ENCODE measurements around the gene CFAP73. TPM values are rescaled to one million over a fixed set of nuclear protein-coding genes. Genes with fewer than 3 reads are reported as not detected.

Gene CFAP73
- total and polyA plus RNA-seq, 2 of the 8 experiments (the other 6 are each of a cell fraction or from before 2014, with no cell fraction given), result 0.45 to 0.56 TPM

GRCh38 chr12:113104953-113105510 lies 44.5 kb upstream of the CFAP73 start:
- ChIA-PET CTCF (ENCODE audit: partially characterized antibody) (interaction anchor here (0.6 to 2.3 kb wide), 8 partner anchors 8 to 113 kb away, joined by 3 to 11 read pairs (median 5); no protein-coding TSS in a partner anchor), POLR2A (ENCODE audit: partially characterized antibody) (interaction anchor here (1.0 to 4.4 kb wide), 3 partner anchors 15 to 80 kb away, joined by 3 to 14 read pairs (median 3); partner anchors contain the start of genes DDX54 and RITA1)
- DNase-seq (ENCODE audit: low read depth in 1 of 2, low spot score in 2 of 2), result no peak
- Histone ChIP-seq H4K5ac (ENCODE audit: insufficient read length, low read depth, low read length) (no peak overlapping the region), H3K79me1 (ENCODE audit: low read depth, low read length) (no peaks in the 10 kb centered on the region), H2BK5ac (ENCODE audit: low read depth, low read length) (no peak overlapping the region), H4K91ac (replicated peaks; ENCODE audit: insufficient read length, low read length) (no peak overlapping the region), H2AFZ (ENCODE audit: low read length) (no peak overlapping the region), H4K8ac (ENCODE audit: extremely low read depth, insufficient read depth, low read length) (no peak overlapping the region; the same call in 1 of the 2 replicates), H3K4me1 (replicated peaks in 1 of 4; ENCODE audit: control insufficient read depth in 3 of 4, insufficient read depth in 4 of 4, low read length in 3 of 4) (peaks cover 0 to 3% (median 1%) of the 10 kb centered on the region in 4 experiments; a peak in 2 of 7 replicates), H2BK20ac (ENCODE audit: low read length) (no peak overlapping the region), H3K23ac (ENCODE audit: insufficient read length) (no peak overlapping the region), H3K27ac (ENCODE audit: low read depth, low read length) (no peak overlapping the region), H3K14ac (ENCODE audit: insufficient read length) (no peak overlapping the region), H3K23me2 (ENCODE audit: low read depth, low read length) (peaks cover 2% of the 10 kb centered on the region; the same call in 1 of the 2 replicates), H3K9ac (replicated peaks in 1 of 4; ENCODE audit: extremely low read depth in 1 of 4, low read depth in 3 of 4, low read length in 3 of 4) (no peak overlapping the region), H3K9me3 (ENCODE audit: insufficient read depth in 2 of 2, low read depth in 1 of 2, low read length in 1 of 2) (no peaks in the 10 kb centered on the region), H3K36me3 (ENCODE audit: control insufficient read depth in 2 of 4, insufficient read depth in 4 of 4, low read length in 3 of 4) (no peaks in the 10 kb centered on the region), H3K4ac (replicated peaks; ENCODE audit: insufficient read length, low read depth, low read length) (no peak overlapping the region), H2BK15ac (ENCODE audit: low read length) (no peak overlapping the region), H3K4me3 (ENCODE audit: extremely low read depth in 1 of 4, insufficient read depth in 2 of 4, low read depth in 3 of 4, low read length in 4 of 4) (no peak overlapping the region), H3K27me3 (replicated peaks in 1 of 4; ENCODE audit: control insufficient read depth in 3 of 4, extremely low read depth in 1 of 4, insufficient read depth in 3 of 4, low read length in 3 of 4) (0 out of 7 replicates have a peak, but pooled peaks cover 0 to 2% (median 0%) of the 10 kb centered on the region in 4 experiments), H3K4me2 (ENCODE audit: insufficient read depth in 1 of 2, low read depth in 2 of 2, low read length in 2 of 2) (no peak overlapping the region; a peak in 1 of 4 replicates), H2BK12ac (ENCODE audit: low read depth, low read length) (no peak overlapping the region; the same call in 1 of the 2 replicates), H3K56ac (replicated peaks; ENCODE audit: insufficient read length, low read depth, low read length) (no peak overlapping the region), H3K18ac (ENCODE audit: extremely low read depth, low read length) (no peak overlapping the region), H4K20me1 (replicated peaks in 1 of 2; ENCODE audit: control insufficient read depth in 1 of 2, insufficient read depth in 2 of 2, low read length in 2 of 2) (no peaks in the 10 kb centered on the region), H2AK5ac (ENCODE audit: low read depth, low read length) (no peak overlapping the region), H3K79me2 (ENCODE audit: control insufficient read depth in 1 of 2, insufficient read depth in 2 of 2, low read length in 2 of 2) (no peaks in the 10 kb centered on the region), H2BK120ac (replicated peaks; ENCODE audit: low read depth, low read length) (no peak overlapping the region)
- no peak for TF ChIP-seq EP300 (IDR thresholded peaks at IDR 0.05; ENCODE audit: borderline replicate concordance in 1 of 2, low read depth in 2 of 2, low read length in 2 of 2)
- no peak for TF ChIP-seq TCF12 (IDR thresholded peaks at IDR 0.05; ENCODE audit: low read depth, low read length)
- no peak for TF ChIP-seq CBX5 (IDR thresholded peaks at IDR 0.05; ENCODE audit: low read depth, low read length)
- peak; percentile 13 for FAIRE-seq
- 90% methylated on average over 13 of the region's 13 CpGs; no CpG with 5 or more reads in 1 of the 2 experiments for WGBS, 2 experiments (ENCODE audit: extremely low coverage in 1 of 2, insufficient coverage in 1 of 2, insufficient read length in 1 of 2, insufficient replicate concordance in 2 of 2, low coverage in 1 of 2, low lambda C conversion rate in 2 of 2, missing lambda C conversion rate in 1 of 2)

All from H1 (cell line).